Endothelial cell (in vitro differentiated cells): ENCODE measurements around the gene FUOM. TPM values are rescaled to one million over a fixed set of nuclear protein-coding genes. Genes with fewer than 3 reads are reported as not detected.
"Not testable (repeated sequence)": the region's sequence is repeated elsewhere in the genome, so short reads cannot be mapped to it uniquely, and the experiment has no call there.

Experiments used
- DNase-seq: peaks from one replicate; pipeline ENCODE4 v3.0.0; 2021; ENCODE audit warnings: low spot score
- H3K27ac Mint-ChIP-seq: one replicate; pipeline ENCODE4 v1.8.0; 2021; ENCODE audit warnings: mixed read lengths, inconsistent platforms; ENCODE audit not compliant: unreplicated experiment
- H3K27me3 Mint-ChIP-seq: one replicate; pipeline ENCODE4 v1.8.0; 2021; ENCODE audit warnings: mild to moderate bottlenecking, moderate library complexity, mixed read lengths, inconsistent platforms; ENCODE audit not compliant: unreplicated experiment
- H3K36me3 Mint-ChIP-seq: one replicate; pipeline ENCODE4 v1.8.0; 2021; ENCODE audit warnings: mild to moderate bottlenecking, low read depth, mixed read lengths, inconsistent platforms; ENCODE audit not compliant: unreplicated experiment
- H3K4me1 Mint-ChIP-seq: one replicate; pipeline ENCODE4 v1.8.0; 2021; ENCODE audit warnings: mild to moderate bottlenecking, mixed read lengths, inconsistent platforms; ENCODE audit not compliant: unreplicated experiment
- H3K4me3 Mint-ChIP-seq: one replicate; pipeline ENCODE4 v1.8.0; 2021; ENCODE audit warnings: mild to moderate bottlenecking, mixed read lengths, inconsistent platforms; ENCODE audit not compliant: unreplicated experiment
- H3K9me3 Mint-ChIP-seq: one replicate; pipeline ENCODE4 v1.8.0; 2021; ENCODE audit warnings: mixed read lengths, inconsistent platforms; ENCODE audit not compliant: unreplicated experiment
- total RNA-seq: library from RNA; stranded (reverse); fragmentation: NEBNext Ultra II Directional; extraction: Animal tissue kit (Norgen Biotek cat#: 25700); gene quantifications from one replicate; pipeline ENCODE4 v1.2.1, GENCODE V29; 2021; ENCODE audit not compliant: unreplicated experiment
- TF ChIP-seq, protein P1 (sequence below): fragments of 200-600 bp; sonication (generic); IDR thresholded peaks from one replicate; pipeline ENCODE4 v1.5.0; 2021; ENCODE audit warnings: antibody characterized with exemption; ENCODE audit not compliant: unreplicated experiment

Gene FUOM
- total RNA-seq, 1 donor from 2014 or later: 8.9 TPM

DNA sequence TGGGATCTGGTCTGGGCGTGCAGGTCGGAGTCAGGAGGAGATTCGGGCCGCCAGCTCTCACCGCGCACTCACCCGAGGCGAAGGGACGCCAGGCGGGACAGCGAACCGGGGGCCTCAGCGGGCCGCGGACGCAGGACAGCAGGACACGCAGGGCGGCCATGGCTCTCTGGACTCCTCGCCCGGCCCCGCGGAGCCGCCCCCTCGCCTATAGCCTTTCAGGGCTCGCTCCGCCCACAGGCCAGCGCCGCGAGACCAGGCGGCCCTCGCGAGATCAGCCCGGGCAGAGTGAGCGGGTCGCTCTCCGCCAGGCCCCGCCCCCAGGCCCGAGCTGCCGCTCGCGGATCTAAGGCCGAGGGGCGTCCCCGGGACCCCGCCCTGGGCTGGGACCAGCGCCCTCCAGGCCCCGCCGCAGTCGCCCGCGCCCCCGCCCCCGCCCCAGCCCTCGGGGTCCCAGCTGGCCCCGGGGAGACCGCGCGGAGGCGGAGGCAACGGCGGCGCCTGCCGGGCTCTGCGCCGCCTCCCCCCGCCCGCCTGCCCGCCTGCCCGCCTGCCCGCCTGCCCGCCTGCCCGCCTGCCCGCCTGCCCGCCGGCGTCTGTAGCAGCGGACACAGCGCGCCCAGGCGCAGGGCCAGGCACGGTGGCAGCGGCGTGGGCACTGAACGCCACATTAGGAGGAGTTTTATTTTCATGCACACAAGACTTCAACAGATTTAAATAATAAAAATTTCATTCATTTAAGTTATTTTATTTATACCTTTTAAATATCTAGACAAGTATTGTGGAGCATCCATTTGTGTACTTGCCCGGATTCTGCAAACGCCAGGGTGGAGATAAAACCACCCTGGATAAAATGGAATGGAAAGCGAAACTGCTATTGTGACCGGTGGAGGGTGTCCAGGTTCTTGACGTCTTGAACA is 15.6 kb upstream of the FUOM start, which contains the start of gene ECHS1:
Gene ECHS1 (minus strand): TSS at position 181 of the 917 bp plus-strand sequence. CDS start 21 bp downstream, at position 160.
- H3K36me3 Mint-ChIP-seq: peaks cover 12% of the 10 kb centered on the region
- TF ChIP-seq, protein P1, sequence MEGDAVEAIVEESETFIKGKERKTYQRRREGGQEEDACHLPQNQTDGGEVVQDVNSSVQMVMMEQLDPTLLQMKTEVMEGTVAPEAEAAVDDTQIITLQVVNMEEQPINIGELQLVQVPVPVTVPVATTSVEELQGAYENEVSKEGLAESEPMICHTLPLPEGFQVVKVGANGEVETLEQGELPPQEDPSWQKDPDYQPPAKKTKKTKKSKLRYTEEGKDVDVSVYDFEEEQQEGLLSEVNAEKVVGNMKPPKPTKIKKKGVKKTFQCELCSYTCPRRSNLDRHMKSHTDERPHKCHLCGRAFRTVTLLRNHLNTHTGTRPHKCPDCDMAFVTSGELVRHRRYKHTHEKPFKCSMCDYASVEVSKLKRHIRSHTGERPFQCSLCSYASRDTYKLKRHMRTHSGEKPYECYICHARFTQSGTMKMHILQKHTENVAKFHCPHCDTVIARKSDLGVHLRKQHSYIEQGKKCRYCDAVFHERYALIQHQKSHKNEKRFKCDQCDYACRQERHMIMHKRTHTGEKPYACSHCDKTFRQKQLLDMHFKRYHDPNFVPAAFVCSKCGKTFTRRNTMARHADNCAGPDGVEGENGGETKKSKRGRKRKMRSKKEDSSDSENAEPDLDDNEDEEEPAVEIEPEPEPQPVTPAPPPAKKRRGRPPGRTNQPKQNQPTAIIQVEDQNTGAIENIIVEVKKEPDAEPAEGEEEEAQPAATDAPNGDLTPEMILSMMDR: no peak
- H3K27me3 Mint-ChIP-seq: peaks cover 23% of the 10 kb centered on the region
- H3K4me3 Mint-ChIP-seq: peak within 1 kb of the TSS; percentile 92
- H3K9me3 Mint-ChIP-seq: no peaks in the 10 kb centered on the region
- DNase-seq: peak; percentile 99
- peaks cover 4% of the 10 kb centered on the region for H3K4me1 Mint-ChIP-seq
- no peak within 1 kb of the TSS for H3K27ac Mint-ChIP-seq

GRCh38 chr10:133372507-133372906 is 14.7 kb upstream of the FUOM start:
- peaks cover 4% of the 10 kb centered on the region for H3K4me1 Mint-ChIP-seq
- H3K4me3 Mint-ChIP-seq: no peak overlapping the region
- H3K27ac Mint-ChIP-seq: no peak overlapping the region
- H3K9me3 Mint-ChIP-seq: no peaks in the 10 kb centered on the region
- no peak for DNase-seq
- TF ChIP-seq, protein P1: no peak
- H3K36me3 Mint-ChIP-seq: peaks cover 17% of the 10 kb centered on the region
- H3K27me3 Mint-ChIP-seq: peaks cover 23% of the 10 kb centered on the region

DNA sequence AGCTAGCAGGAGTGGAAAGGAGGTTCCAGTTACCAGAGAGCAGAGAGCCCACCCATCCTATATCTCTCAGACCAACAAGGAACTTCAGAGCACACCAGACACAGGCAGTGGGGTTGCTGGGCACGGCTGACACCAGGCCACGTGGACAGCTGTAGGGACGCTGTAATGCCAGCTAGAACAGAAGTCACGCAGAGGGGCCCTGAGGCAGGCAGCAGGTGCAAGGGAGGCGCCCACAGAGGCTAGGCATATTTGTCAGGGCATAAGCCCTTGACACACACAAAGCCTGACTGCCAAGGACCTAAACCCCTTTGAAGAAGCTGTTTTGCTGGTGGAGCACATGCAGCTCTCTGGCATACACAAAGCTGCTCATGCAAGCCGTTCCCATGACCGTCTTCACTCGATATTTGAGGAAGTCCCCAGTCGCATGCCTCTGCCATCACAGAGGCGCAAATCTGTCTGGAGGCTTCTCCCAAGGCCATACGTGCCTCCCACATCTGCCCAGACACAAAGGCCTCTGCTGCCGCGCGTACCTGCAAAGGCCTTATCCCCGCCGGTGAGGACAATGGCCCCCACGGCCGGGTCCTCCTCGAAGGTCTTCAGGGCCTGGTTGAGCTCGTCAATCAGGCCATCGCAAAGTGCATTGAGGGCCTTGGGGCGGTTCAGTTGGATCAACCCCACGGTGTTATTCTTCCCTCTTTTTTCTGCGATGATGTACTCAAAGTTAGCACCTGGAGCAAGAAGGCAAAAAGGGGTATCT is 12.4 kb upstream of the FUOM start:
- H3K36me3 Mint-ChIP-seq: peaks cover 18% of the 10 kb centered on the region
- H3K27ac Mint-ChIP-seq: peak overlapping the region; percentile 5
- TF ChIP-seq, protein P1: no peak
- no peak for DNase-seq
- no peaks in the 10 kb centered on the region for H3K9me3 Mint-ChIP-seq
- peak overlapping the region; percentile 47 for H3K4me3 Mint-ChIP-seq
- H3K27me3 Mint-ChIP-seq: peaks cover 11% of the 10 kb centered on the region
- peaks cover 4% of the 10 kb centered on the region for H3K4me1 Mint-ChIP-seq

- TF ChIP-seq, protein P1: no peak
- Mint-ChIP-seq H3K4me3 (no peak overlapping the region), H3K9me3 (no peaks in the 10 kb centered on the region), H3K36me3 (peaks cover 27% of the 10 kb centered on the region), H3K4me1 (peaks cover 2% of the 10 kb centered on the region), H3K27me3 (peaks cover 3% of the 10 kb centered on the region), H3K27ac (no peak overlapping the region)
- DNase-seq: no peak
These were observed 10.3 kb upstream of the FUOM start for GRCh38 chr10:133368153-133368552.

DNA sequence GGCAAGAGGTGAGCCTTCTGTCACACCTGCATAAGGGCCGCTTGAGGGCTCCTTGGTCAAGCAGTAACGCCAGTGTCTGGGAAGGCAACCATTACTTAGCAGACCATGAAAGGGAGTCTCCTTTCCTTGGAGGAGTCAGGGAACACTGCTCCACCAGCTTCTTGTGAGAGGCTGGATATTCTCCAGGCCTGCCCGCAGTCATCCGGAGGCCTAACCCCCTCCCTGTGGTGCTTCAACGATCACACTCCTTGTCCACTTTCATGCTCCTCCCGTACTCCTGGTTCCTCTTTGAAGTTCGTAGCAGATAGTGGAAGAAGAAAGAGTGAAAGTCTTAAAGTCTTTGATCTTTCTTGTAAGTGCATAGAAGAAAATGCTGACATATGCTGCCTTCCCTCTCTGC is 9.6 kb upstream of the FUOM start:
- H3K36me3 Mint-ChIP-seq: peaks cover 27% of the 10 kb centered on the region
- not testable (repeated sequence) for H3K4me3 Mint-ChIP-seq, H3K9me3 Mint-ChIP-seq, H3K4me1 Mint-ChIP-seq, H3K27me3 Mint-ChIP-seq, H3K27ac Mint-ChIP-seq, DNase-seq
